ENCODE measurements around the gene LRRC74A. TPM values are rescaled to one million over a fixed set of nuclear protein-coding genes. Genes with fewer than 3 reads are reported as not detected.

LRRC74A gene
- total and polyA plus RNA-seq, 2 of the 4 experiments (the other 2 are of a cell fraction) = not detected

GRCh38 chr14:76863724-76864407 is 37.7 kb downstream of the LRRC74A start:
- no peaks in the 10 kb centered on the region for H3K9me1 ChIP-seq (ENCODE audit: insufficient read depth, low read length)
- H3K27me3 ChIP-seq (ENCODE audit: control insufficient read depth, insufficient read depth, low read length) = peaks cover 51% of the 10 kb centered on the region
- H4K91ac ChIP-seq (ENCODE audit: insufficient read depth, low read depth, low read length) = no peak overlapping the region
- no peak overlapping the region for H2AK5ac ChIP-seq (ENCODE audit: low read depth, low read length)
- ATAC-seq (ENCODE audit: low read depth) (peak; percentile 27; the same call in 1 of the 2 replicates), DNase-seq (no peak)
- no peak overlapping the region for H3K23ac ChIP-seq (ENCODE audit: low read depth, low read length)
- intact Hi-C loops (cut with micrococcal nuclease) = no loop called here
- no peak overlapping the region for H2BK120ac ChIP-seq (ENCODE audit: low read depth, low read length)
- no peak overlapping the region for H2AFZ ChIP-seq (replicated peaks; ENCODE audit: low read length, poor library complexity)
- H4K5ac ChIP-seq (ENCODE audit: low read depth, low read length) = no peak overlapping the region
- no peak overlapping the region for H3K14ac ChIP-seq (replicated peaks; ENCODE audit: low read depth, low read length)
- no peak overlapping the region for H2BK20ac ChIP-seq (ENCODE audit: low read depth, low read length)
- H3K27ac ChIP-seq (ENCODE audit: insufficient read depth, low read length) = no peak overlapping the region
- 36% methylated on average over 8 of the region's 15 CpGs; no CpG with 5 or more reads in 1 of the 2 experiments for WGBS, 2 experiments (ENCODE audit: extremely low coverage in 2 of 2, insufficient read length in 1 of 2)
- H3K79me1 ChIP-seq (ENCODE audit: low read depth in 1 of 2, low read length in 2 of 2) = no peaks in the 10 kb centered on the region
- TF ChIP-seq ELK1 (IDR thresholded peaks at IDR 0.05; ENCODE audit: borderline replicate concordance, low read depth, low read length) = no peak
- TF ChIP-seq BHLHE40 (IDR thresholded peaks at IDR 0.05; ENCODE audit: low read depth, low read length) = no peak
- TF ChIP-seq CHD1 (IDR thresholded peaks at IDR 0.05; ENCODE audit: low read depth, low read length) = no peak
- no peak for TF ChIP-seq CEBPB (IDR thresholded peaks at IDR 0.05; ENCODE audit: low read depth, low read length)
- H3K9ac ChIP-seq (ENCODE audit: low read depth, low read length) = no peak overlapping the region
- no peaks in the 10 kb centered on the region for H4K20me1 ChIP-seq (ENCODE audit: insufficient read depth, low read length)
- H3K4me2 ChIP-seq (ENCODE audit: low read depth, low read length) = no peak overlapping the region
- H3K36me3 ChIP-seq (ENCODE audit: control insufficient read depth, insufficient read depth, low read length) = no peaks in the 10 kb centered on the region
- POLR2A ChIA-PET (ENCODE audit: unreplicated experiment) = no interaction called here
- H2BK5ac ChIP-seq (ENCODE audit: low read depth, low read length, poor library complexity, severe bottlenecking) = no peak overlapping the region
- dilution Hi-C loops (cut with HindIII; ENCODE audit: low sequenced_read_pairs, unreplicated experiment) = no loop called here
- no peak overlapping the region for H3K56ac ChIP-seq (ENCODE audit: extremely low read depth, insufficient read depth, low read length)
- H3K4me1 ChIP-seq (ENCODE audit: control insufficient read depth, insufficient read depth, low read length) = no peaks in the 10 kb centered on the region
- no peak overlapping the region for H4K8ac ChIP-seq (ENCODE audit: low read depth in 2 of 2, low read length in 2 of 2)
- no TSS peak for BruUV-seq (replicated peaks)
- H2AK9ac ChIP-seq (replicated peaks; ENCODE audit: low read depth, low read length, poor library complexity) = no peak overlapping the region
- H3K4me3 ChIP-seq (ENCODE audit: insufficient read depth, low read depth, low read length) = no peak overlapping the region
- no peak overlapping the region for H2BK15ac ChIP-seq (ENCODE audit: low read depth, low read length)
- H3K18ac ChIP-seq (ENCODE audit: low read depth, low read length) = no peak overlapping the region
- no peak overlapping the region for H3K4ac ChIP-seq (ENCODE audit: low read depth, low read length)
- in situ Hi-C loops (cut with MboI; ENCODE audit: low sequenced_read_pairs) = no loop called here
- CTCF ChIA-PET = no interaction called here
- H3K9me3 ChIP-seq (ENCODE audit: control insufficient read depth, insufficient read depth, low read length) = no peaks in the 10 kb centered on the region

Measured in IMR-90 (cell line).